K562 (cell line): Measurements from ENCODE around the gene ZNF106. TPM values are rescaled to one million over a fixed set of nuclear protein-coding genes. Genes with fewer than 3 reads are reported as not detected.

Experiments
- EGR1 ChIP-seq: fragments of 450-650 bp; conservative IDR thresholded peaks from 2 replicates; pipeline ENCODE4 v1.6.1; 2017; ENCODE audit warnings: mild to moderate bottlenecking
- SLC30A9 ChIP-seq: fragments of 250-450 bp; sonication (Bioruptor Pico); IDR thresholded peaks from 2 replicates; pipeline ENCODE4 v1.8.0; 2022; ENCODE audit warnings: mild to moderate bottlenecking, moderate library complexity
- SMAD4 ChIP-seq: fragments of 250-450 bp; sonication (Bioruptor Pico); conservative IDR thresholded peaks from 2 replicates; pipeline ENCODE4 v1.8.0; 2021; ENCODE audit warnings: inconsistent platforms, mild to moderate bottlenecking, moderate library complexity
- TBP ChIP-seq: optimal IDR thresholded peaks from 2 replicates; pipeline ENCODE3; 2011; ENCODE audit warnings: low read depth, low read length, improper control_type of control experiment
- THRA ChIP-seq: fragments of 450-650 bp; IDR thresholded peaks from 2 replicates; pipeline ENCODE4 v1.6.1; 2017; ENCODE audit warnings: mild to moderate bottlenecking, moderate library complexity
- ZBTB26 ChIP-seq: fragments of 450-650 bp; formaldehyde crosslinking; IDR thresholded peaks from 2 replicates; pipeline ENCODE4 v1.4.0; 2022; ENCODE audit warnings: missing genetic modification characterization
- ZNF79 ChIP-seq: fragments of 250-450 bp; sonication (Bioruptor Pico); IDR thresholded peaks from 2 replicates; pipeline ENCODE4 v1.4.0; 2020; ENCODE audit warnings: low read depth, mild to moderate bottlenecking, moderate library complexity
- polyA plus RNA-seq, 8 experiments: library from polyadenylated mRNA; depleted of rRNA in 4 of 8; stranded (reverse) in 5 of 8; unstranded in 3 of 8; fragments of >200 nt; fragmentation: Nextera tagmentation in 2 of 8; fragmentation: Illumina TruSeq in 1 of 8; extraction: Ambion mirVana in 2 of 8; extraction: Trizol in 1 of 8; gene quantifications; 2 replicates each; pipeline versions ENCODE4 v1.2.1 to v1.2.3, GENCODE V29; 2011 to 2014; ENCODE audit warnings: inconsistent platforms in 1 of 8, missing spikeins in 1 of 8
- total RNA-seq, 7 experiments: library from RNA; depleted of rRNA in 6 of 7; stranded (reverse); fragments of >200 nt in 6 of 7; fragmentation: Illumina TruSeq in 2 of 7; extraction: Trizol in 2 of 7; gene quantifications; 2 replicates each; pipeline versions ENCODE4 v1.2.1 to v1.2.3, GENCODE V29; 2011 to 2021; ENCODE audit warnings: low replicate concordance in 1 of 7
- TF ChIP-seq, protein P1 (sequence below): fragments of 450-650 bp; formaldehyde crosslinking; IDR thresholded peaks from 2 replicates; pipeline ENCODE4 v1.4.0; 2020; ENCODE audit warnings: mild to moderate bottlenecking, mixed read lengths

ZNF106 gene
- total and polyA plus RNA-seq, 9 of the 15 experiments (the other 6 are each of a cell fraction or from before 2014, with no cell fraction given), result 14.4 to 55.3 (median 33.7) TPM

DNA sequence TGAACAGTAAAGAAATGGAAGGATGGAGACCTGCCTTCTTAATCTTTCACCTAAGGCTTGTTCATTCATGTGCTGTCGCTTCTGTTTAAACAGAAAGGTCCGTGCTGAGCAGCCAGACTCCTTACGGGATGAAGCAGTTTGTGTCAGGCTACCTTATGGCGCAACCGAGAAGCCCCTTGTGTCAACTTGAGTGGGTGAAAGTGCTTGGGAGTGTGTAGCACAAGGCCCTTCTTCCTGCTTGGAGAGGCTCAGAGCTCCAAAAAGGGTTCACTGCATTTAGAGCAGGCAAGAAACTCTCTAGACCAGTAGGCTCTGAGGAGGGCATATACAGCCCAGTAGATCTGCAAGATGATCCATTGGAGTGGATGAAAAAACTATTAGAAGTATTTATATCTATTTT lies 115.7 kb downstream of the ZNF106 start (continued):
- TF ChIP-seq EGR1 (no peak), ZBTB26 (CRISPR knock-in tag) (no peak), THRA (no peak), TBP (no peak), SLC30A9 (no peak), SMAD4 (CRISPR knock-in tag) (no peak), ZNF79 (no peak)
- TF ChIP-seq, protein P1, sequence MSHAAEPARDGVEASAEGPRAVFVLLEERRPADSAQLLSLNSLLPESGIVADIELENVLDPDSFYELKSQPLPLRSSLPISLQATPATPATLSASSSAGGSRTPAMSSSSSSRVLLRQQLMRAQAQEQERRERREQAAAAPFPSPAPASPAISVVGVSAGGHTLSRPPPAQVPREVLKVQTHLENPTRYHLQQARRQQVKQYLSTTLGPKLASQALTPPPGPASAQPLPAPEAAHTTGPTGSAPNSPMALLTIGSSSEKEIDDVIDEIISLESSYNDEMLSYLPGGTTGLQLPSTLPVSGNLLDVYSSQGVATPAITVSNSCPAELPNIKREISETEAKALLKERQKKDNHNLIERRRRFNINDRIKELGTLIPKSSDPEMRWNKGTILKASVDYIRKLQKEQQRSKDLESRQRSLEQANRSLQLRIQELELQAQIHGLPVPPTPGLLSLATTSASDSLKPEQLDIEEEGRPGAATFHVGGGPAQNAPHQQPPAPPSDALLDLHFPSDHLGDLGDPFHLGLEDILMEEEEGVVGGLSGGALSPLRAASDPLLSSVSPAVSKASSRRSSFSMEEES (CRISPR knock-in tag), result no peak
